Right atrium auricular region (tissue), 2 donors: ENCODE results near the gene PPME1. TPM values are rescaled to one million over a fixed set of nuclear protein-coding genes. Genes with fewer than 3 reads are reported as not detected.
"Not testable (repeated sequence)": the region's sequence is repeated elsewhere in the genome, so short reads cannot be mapped to it uniquely, and the experiment has no call there.

Source experiments
- DNase-seq: peaks from one replicate; pipeline ENCODE4 v3.0.0-alpha.2; 2019; ENCODE audit warnings: low spot score
- H3K27ac ChIP-seq, 2 donors: fragments of 200-600 bp; sonication (generic); 1 replicate in 1 of 2; 2 replicates in 1 of 2; pipeline ENCODE4 v1.5.1; 2016 to 2019
- H3K27me3 ChIP-seq, 2 donors: fragments of 200-600 bp; sonication (generic); one replicate each; pipeline versions ENCODE4 v1.5.1 to v1.6.0; 2017 to 2019
- H3K36me3 ChIP-seq: fragments of 200-600 bp; sonication (generic); one replicate; pipeline ENCODE4 v1.5.1; 2016
- H3K4me1 ChIP-seq, 2 donors: fragments of 200-600 bp; sonication (generic); one replicate each; pipeline versions ENCODE4 v1.5.1 to v1.6.0; 2017 to 2019
- H3K4me3 ChIP-seq, 2 donors: fragments of 200-600 bp; sonication (generic); 1 replicate in 1 of 2; 2 replicates in 1 of 2; pipeline ENCODE4 v1.5.1; 2017 to 2019; ENCODE audit warnings: mild to moderate bottlenecking in 1 of 2, moderate library complexity in 1 of 2
- H3K9me3 ChIP-seq, 2 donors: fragments of 200-600 bp; sonication (generic); one replicate each; pipeline ENCODE4 v1.5.1; 2019
- CTCF ChIP-seq, 2 donors: fragments of 200-600 bp; sonication (generic); IDR thresholded peaks; one replicate each; pipeline ENCODE4 v1.5.1; 2019; ENCODE audit warnings: antibody characterized with exemption in 2 of 2
- total RNA-seq, 2 donors: library from RNA; depleted of rRNA; stranded (reverse); fragments of >200 nt; gene quantifications; one replicate each; pipeline ENCODE4 v1.1.0, GENCODE V29; 2016

The PPME1 gene
- total RNA-seq = 10 to 100 TPM; 30.1 to 35.0 TPM

GRCh38 chr11:74170694-74171629 is at the start of gene PPME1, which contains the start of gene C2CD3:
Gene PPME1 (plus strand): TSS chr11:74171289. CDS start chr11:74171422, 133 bp downstream.
Gene C2CD3 (minus strand): TSS chr11:74171002. CDS start chr11:74170792, 210 bp downstream.
- peaks cover 0 to 29% of the 10 kb centered on the region in 2 donors for H3K4me1 ChIP-seq
- H3K27me3 ChIP-seq = no peaks in the 10 kb centered on the region
- no peaks in the 10 kb centered on the region for H3K9me3 ChIP-seq
- peaks cover 15% of the 10 kb centered on the region for H3K36me3 ChIP-seq
- DNase-seq = peak; percentile 99
- H3K27ac ChIP-seq = peak within 1 kb of the TSS; percentile 90 to 92
- H3K4me3 ChIP-seq = peak within 1 kb of the TSS; percentile 78 to 79
- peak in 1 of 2 donors; percentile 48 for TF ChIP-seq CTCF (IDR thresholded peaks at IDR 0.05)

GRCh38 chr11:74121804-74122203 is 49.3 kb upstream of the PPME1 start:
- H3K27me3 ChIP-seq = no peaks in the 10 kb centered on the region
- TF ChIP-seq CTCF (IDR thresholded peaks at IDR 0.05) = no peak
- no peak overlapping the region for H3K4me3 ChIP-seq
- H3K9me3 ChIP-seq = no peaks in the 10 kb centered on the region
- no peak for DNase-seq
- no peak overlapping the region for H3K27ac ChIP-seq
- no peaks in the 10 kb centered on the region for H3K4me1 ChIP-seq
- peaks cover 10% of the 10 kb centered on the region for H3K36me3 ChIP-seq

- Histone ChIP-seq H3K27ac (no peak overlapping the region), H3K4me3 (no peak overlapping the region), H3K36me3 (peaks cover under 1% of the 10 kb centered on the region), H3K4me1 (no peaks in the 10 kb centered on the region), H3K9me3 (no peaks in the 10 kb centered on the region), H3K27me3 (no peaks in the 10 kb centered on the region)
- no peak for TF ChIP-seq CTCF (IDR thresholded peaks at IDR 0.05)
- no peak for DNase-seq
Measured at GRCh38 chr11:74123008-74123448, 48.1 kb upstream of the PPME1 start.

DNA sequence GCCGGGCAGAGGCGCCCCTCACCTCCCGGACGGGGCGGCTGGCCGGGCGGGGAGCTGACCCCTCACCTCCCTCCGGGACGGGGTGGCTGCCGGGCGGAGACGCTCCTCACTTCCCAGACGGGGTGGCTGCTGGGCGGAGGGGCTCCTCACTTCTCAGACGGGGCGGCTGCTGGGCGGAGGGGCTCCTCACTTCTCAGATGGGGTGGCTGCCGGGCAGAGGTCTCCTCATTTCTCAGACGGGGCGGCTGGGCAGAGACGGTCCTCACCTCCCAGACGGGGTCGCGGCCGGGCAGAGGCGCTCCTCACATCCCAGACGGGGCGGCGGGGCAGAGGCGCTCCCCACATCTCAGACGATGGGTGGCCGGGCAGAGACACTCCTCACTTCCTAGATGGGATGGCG is 42.0 kb upstream of the PPME1 start:
- not testable (repeated sequence) for DNase-seq, H3K9me3 ChIP-seq, H3K27ac ChIP-seq, H3K4me1 ChIP-seq, H3K36me3 ChIP-seq, H3K4me3 ChIP-seq, H3K27me3 ChIP-seq

GRCh38 chr11:74132833-74133232 is 38.3 kb upstream of the PPME1 start:
- no peak for DNase-seq
- Histone ChIP-seq H3K36me3 (peaks cover 1% of the 10 kb centered on the region), H3K27me3 (no peaks in the 10 kb centered on the region), H3K4me1 (no peaks in the 10 kb centered on the region), H3K9me3 (no peaks in the 10 kb centered on the region), H3K4me3 (no peak overlapping the region), H3K27ac (no peak overlapping the region)
- TF ChIP-seq CTCF (IDR thresholded peaks at IDR 0.05) = no peak

- Histone ChIP-seq H3K9me3 (no peaks in the 10 kb centered on the region), H3K27ac (no peak overlapping the region), H3K36me3 (peaks cover 3% of the 10 kb centered on the region), H3K4me3 (no peak overlapping the region), H3K4me1 (peaks cover 0 to 5% of the 10 kb centered on the region in 2 donors), H3K27me3 (no peaks in the 10 kb centered on the region)
- no peak for DNase-seq
- TF ChIP-seq CTCF (IDR thresholded peaks at IDR 0.05) = no peak
Measured at GRCh38 chr11:74133436-74133835, 37.7 kb upstream of the PPME1 start.
